Measurements from ENCODE around the gene TSHZ2. TPM values are rescaled to one million over a fixed set of nuclear protein-coding genes. Genes with fewer than 3 reads are reported as not detected.

TSHZ2 gene
- polyA plus RNA-seq, 1 donor from 2014 or later, result 4.6 TPM

GRCh38 chr20:53033176-53033575 is 61.0 kb downstream of the TSHZ2 start:
- H3K9ac ChIP-seq (ENCODE audit: low read length), result no peak overlapping the region
- H3K9me3 ChIP-seq (ENCODE audit: low read length), result no peaks in the 10 kb centered on the region
- no peaks in the 10 kb centered on the region for H3K9me2 ChIP-seq (ENCODE audit: insufficient read depth, low read length)
- no peak overlapping the region for H3K4me3 ChIP-seq (ENCODE audit: low read length)
- H2AFZ ChIP-seq (ENCODE audit: low read depth, low read length), result no peak overlapping the region
- TF ChIP-seq EZH2 (IDR thresholded peaks at IDR 0.05; ENCODE audit: borderline replicate concordance, insufficient read depth, low read length, poor library complexity, severe bottlenecking), result no peak
- no peak for TF ChIP-seq SMC3 (conservative IDR thresholded peaks at IDR 0.05; ENCODE audit: poor library complexity)
- TF ChIP-seq MXI1 (conservative IDR thresholded peaks at IDR 0.05; ENCODE audit: poor library complexity, severe bottlenecking), result no peak
- no peak for TF ChIP-seq RAD21 (conservative IDR thresholded peaks at IDR 0.05)
- no peak for TF ChIP-seq EP300 (conservative IDR thresholded peaks at IDR 0.05; ENCODE audit: poor library complexity, severe bottlenecking)
- TF ChIP-seq POLR2AphosphoS5 (IDR thresholded peaks at IDR 0.05), result no peak
- no peak for TF ChIP-seq TAF1 (IDR thresholded peaks at IDR 0.05; ENCODE audit: low read depth)
- TF ChIP-seq, protein P1, sequence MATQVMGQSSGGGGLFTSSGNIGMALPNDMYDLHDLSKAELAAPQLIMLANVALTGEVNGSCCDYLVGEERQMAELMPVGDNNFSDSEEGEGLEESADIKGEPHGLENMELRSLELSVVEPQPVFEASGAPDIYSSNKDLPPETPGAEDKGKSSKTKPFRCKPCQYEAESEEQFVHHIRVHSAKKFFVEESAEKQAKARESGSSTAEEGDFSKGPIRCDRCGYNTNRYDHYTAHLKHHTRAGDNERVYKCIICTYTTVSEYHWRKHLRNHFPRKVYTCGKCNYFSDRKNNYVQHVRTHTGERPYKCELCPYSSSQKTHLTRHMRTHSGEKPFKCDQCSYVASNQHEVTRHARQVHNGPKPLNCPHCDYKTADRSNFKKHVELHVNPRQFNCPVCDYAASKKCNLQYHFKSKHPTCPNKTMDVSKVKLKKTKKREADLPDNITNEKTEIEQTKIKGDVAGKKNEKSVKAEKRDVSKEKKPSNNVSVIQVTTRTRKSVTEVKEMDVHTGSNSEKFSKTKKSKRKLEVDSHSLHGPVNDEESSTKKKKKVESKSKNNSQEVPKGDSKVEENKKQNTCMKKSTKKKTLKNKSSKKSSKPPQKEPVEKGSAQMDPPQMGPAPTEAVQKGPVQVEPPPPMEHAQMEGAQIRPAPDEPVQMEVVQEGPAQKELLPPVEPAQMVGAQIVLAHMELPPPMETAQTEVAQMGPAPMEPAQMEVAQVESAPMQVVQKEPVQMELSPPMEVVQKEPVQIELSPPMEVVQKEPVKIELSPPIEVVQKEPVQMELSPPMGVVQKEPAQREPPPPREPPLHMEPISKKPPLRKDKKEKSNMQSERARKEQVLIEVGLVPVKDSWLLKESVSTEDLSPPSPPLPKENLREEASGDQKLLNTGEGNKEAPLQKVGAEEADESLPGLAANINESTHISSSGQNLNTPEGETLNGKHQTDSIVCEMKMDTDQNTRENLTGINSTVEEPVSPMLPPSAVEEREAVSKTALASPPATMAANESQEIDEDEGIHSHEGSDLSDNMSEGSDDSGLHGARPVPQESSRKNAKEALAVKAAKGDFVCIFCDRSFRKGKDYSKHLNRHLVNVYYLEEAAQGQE (IDR thresholded peaks at IDR 0.05; ENCODE audit: borderline replicate concordance), result no peak
- TF ChIP-seq, protein P2, sequence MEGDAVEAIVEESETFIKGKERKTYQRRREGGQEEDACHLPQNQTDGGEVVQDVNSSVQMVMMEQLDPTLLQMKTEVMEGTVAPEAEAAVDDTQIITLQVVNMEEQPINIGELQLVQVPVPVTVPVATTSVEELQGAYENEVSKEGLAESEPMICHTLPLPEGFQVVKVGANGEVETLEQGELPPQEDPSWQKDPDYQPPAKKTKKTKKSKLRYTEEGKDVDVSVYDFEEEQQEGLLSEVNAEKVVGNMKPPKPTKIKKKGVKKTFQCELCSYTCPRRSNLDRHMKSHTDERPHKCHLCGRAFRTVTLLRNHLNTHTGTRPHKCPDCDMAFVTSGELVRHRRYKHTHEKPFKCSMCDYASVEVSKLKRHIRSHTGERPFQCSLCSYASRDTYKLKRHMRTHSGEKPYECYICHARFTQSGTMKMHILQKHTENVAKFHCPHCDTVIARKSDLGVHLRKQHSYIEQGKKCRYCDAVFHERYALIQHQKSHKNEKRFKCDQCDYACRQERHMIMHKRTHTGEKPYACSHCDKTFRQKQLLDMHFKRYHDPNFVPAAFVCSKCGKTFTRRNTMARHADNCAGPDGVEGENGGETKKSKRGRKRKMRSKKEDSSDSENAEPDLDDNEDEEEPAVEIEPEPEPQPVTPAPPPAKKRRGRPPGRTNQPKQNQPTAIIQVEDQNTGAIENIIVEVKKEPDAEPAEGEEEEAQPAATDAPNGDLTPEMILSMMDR (IDR thresholded peaks at IDR 0.05; ENCODE audit: poor library complexity, severe bottlenecking), result no peak
- H3F3A ChIP-seq (ENCODE audit: insufficient read depth, low read length, poor library complexity, severe bottlenecking), result no peaks in the 10 kb centered on the region
- no peak overlapping the region for H3K4me2 ChIP-seq (ENCODE audit: low read length)
- no peak overlapping the region for H3K27ac ChIP-seq (ENCODE audit: low read length)
- H3K79me2 ChIP-seq (replicated peaks; ENCODE audit: insufficient read depth, low read length), result no peaks in the 10 kb centered on the region
- no peaks in the 10 kb centered on the region for H4K20me1 ChIP-seq (ENCODE audit: insufficient read depth)
- H3K27me3 ChIP-seq (ENCODE audit: insufficient read depth, low read depth, low read length), result no peaks in the 10 kb centered on the region
- H3K36me3 ChIP-seq (ENCODE audit: insufficient read depth, low read length), result no peaks in the 10 kb centered on the region

DNA sequence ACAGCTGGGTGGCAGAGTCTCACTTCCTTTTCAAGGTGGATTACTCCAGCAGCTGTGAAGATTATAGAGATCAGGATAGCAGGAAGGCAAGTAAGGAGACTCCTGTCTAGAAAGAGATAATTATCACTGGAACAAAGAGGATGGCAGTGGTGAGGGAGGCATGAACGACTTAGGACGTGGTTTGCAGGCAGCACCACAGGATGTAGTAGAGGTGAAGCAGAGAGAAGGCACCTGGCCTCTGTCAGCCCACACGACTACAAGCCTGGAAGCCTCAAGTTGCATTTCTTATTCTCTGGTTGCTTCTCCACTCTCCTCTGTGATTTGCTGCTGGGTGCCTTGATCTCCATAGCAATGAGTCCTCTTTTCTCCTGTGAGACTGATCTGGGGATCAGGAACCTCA is 62.7 kb downstream of the TSHZ2 start:
- Histone ChIP-seq H3K27me3 (ENCODE audit: insufficient read depth, low read depth, low read length) (no peaks in the 10 kb centered on the region), H4K20me1 (ENCODE audit: insufficient read depth) (no peaks in the 10 kb centered on the region), H3K9ac (ENCODE audit: low read length) (no peak overlapping the region), H3K4me3 (ENCODE audit: low read length) (no peak overlapping the region), H3K4me2 (ENCODE audit: low read length) (no peak overlapping the region), H3K9me3 (ENCODE audit: low read length) (no peaks in the 10 kb centered on the region), H3K9me2 (ENCODE audit: insufficient read depth, low read length) (no peaks in the 10 kb centered on the region), H3K36me3 (ENCODE audit: insufficient read depth, low read length) (no peaks in the 10 kb centered on the region), H3K27ac (ENCODE audit: low read length) (no peak overlapping the region), H2AFZ (ENCODE audit: low read depth, low read length) (no peak overlapping the region), H3F3A (ENCODE audit: insufficient read depth, low read length, poor library complexity, severe bottlenecking) (no peaks in the 10 kb centered on the region), H3K79me2 (replicated peaks; ENCODE audit: insufficient read depth, low read length) (no peaks in the 10 kb centered on the region)
- TF ChIP-seq SMC3 (conservative IDR thresholded peaks at IDR 0.05; ENCODE audit: poor library complexity) (no peak), POLR2AphosphoS5 (IDR thresholded peaks at IDR 0.05) (no peak), TAF1 (IDR thresholded peaks at IDR 0.05; ENCODE audit: low read depth) (no peak), MXI1 (conservative IDR thresholded peaks at IDR 0.05; ENCODE audit: poor library complexity, severe bottlenecking) (no peak)
- TF ChIP-seq, protein P2 (IDR thresholded peaks at IDR 0.05; ENCODE audit: poor library complexity, severe bottlenecking), result no peak
